AG08395 (cell line): ENCODE measurements around the gene IL17RA.
A peak's percentile ranks its signal among the peaks of the same experiment; 100 is the strongest.
"Not testable (repeated sequence)": the region's sequence is repeated elsewhere in the genome, so short reads cannot be mapped to it uniquely, and the experiment has no call there.

Source experiments
- DNase-seq: peaks from one replicate; pipeline ENCODE4 v3.0.0; 2012; ENCODE audit warnings: mixed read lengths, low spot score

IL17RA gene

DNA sequence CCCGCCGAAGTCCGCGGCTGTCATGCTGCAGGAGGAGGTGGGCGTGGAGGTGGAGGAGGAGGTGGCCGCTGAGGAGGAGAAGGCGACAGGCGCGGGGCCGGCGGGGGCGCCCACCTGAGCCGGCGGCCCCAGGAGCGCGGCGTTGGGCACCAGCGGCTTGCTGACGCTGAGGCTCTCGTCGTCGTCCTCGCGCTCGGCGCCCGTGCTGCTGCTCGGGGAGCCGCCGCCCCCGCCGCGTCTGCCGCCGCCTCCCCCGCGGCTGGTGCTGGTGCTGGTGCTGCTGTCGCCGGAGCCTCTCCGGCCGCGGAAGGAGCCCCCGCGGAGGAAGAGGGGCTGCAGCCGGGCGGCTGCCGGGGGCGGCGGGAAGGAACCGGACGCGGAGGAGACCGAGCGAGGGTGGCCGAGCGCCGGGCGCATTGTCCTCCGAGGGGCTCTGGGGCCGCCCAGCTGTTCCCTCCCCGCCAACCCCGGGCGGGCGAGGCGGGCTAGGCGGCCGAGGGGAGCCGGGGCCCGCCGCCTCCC is 36.0 kb downstream of the IL17RA start:
- no peak for DNase-seq

DNA sequence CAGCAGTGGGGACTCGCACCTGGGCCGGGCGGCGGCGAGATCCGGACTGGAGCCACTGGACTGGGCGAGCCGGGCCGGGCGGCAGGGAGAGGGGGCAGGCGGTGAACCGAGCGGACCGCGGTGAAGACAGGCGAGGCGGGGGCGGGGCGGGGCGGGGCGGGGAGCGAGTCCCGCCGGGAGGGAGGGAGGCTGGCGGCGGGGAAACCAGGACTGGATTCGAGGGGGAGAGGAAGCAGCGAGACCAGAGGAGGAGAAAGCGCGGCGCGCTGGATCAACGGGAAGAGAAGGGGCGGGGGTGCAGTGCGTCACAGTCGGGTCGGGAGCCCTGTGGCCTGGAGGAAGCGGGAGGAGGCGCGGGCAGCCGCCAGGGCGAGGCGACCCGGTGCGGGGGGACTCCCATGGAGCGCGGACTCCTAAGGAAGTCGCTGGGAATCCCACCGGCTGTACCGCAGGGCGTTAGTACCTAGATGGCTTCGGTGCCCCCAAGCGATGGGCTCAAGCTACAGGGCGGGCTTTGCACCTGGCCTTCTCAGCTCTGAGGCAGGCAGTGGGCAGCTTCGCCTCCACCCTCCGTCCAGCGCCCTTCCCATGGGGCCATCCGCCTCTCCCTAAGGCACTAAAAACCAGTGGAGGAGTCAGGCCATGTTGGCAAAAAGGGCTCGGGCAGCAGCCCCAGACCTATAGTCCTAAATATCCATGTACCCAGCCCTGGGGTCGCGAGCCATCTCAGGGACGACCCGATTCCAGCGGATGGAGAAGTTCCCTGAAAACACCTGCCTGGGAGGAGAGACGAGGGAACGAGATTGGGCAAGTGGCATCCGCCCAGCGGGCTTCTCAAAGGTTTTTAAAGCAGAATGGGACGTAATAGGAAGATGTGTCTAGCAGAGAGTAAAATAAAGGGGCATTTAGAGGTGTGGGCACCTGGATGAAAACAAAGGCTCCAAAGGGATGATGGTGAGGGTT is 36.7 kb downstream of the IL17RA start, which contains the start of gene TMEM121B:
Gene TMEM121B, minus strand, starts transcription at position 128 of the 963 bp plus-strand sequence. CDS start 233 bp downstream, outside the sequence.
- DNase-seq = peak; percentile 51

DNA sequence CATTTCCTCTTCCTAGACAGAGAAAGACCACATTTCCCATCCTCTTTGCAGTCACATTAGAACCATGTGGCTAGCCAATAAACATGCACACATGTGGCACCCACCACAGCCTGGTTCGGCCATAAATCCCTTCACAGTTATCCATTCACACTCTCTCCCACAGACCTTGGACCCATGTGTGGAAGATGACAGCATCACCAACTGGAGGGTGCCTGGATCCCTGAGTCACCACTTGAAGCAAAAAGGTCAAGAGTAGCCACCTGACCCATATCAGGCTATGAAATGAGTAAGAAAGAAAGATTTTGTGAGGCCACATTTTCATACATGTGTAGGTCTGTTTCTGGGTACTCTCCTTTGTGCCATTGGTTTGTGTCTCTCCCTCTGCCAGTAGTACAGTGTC is 45.4 kb downstream of the IL17RA start:
- no peak for DNase-seq

- no peak for DNase-seq
These were observed 46.9 kb downstream of the IL17RA start for GRCh38 chr22:17131686-17132085.

DNA sequence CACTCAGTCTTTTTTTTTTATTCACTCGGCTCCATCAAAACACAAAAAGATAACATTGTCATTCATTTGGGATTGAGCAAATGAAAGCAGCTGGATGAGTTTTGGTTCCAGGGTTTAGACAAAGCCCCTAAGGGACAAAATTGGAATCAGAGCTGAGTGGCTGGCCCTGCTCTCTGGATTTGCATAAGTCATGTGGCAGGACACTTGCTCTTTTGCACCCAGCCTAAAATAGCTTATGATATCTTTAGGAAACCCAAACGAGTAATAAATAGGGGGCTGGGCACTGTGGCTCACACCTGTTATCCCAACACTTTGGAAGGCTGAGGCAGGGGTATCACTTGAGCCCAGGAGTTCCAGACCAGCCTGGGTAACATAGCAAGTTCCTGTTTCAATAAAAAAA is 47.3 kb downstream of the IL17RA start:
- DNase-seq = no peak

DNA sequence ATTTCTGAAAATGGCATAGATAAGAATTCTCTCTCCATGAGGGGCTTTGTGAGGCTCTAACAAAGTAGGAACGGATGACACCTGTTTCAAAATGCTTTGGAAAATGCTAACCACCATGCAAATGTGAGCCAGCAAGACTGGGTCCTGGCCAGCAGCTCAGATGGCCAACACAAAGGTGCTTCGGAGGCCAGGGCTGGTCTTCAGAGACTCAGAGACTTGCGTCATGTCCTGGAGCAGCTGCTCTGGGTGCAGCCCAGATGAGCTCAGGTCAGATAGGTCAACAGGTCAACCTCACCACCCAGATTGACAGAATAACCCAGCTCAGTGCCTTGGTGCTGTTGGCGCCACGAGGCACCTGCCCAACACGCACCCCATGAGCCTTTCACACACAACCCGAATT is 48.3 kb downstream of the IL17RA start:
- no peak for DNase-seq

- DNase-seq = no peak
These were observed 50.5 kb downstream of the IL17RA start for GRCh38 chr22:17135153-17135760.

GRCh38 chr22:17137170-17137569 is 52.4 kb downstream of the IL17RA start:
- no peak for DNase-seq

- DNase-seq = no peak
These were observed 53.1 kb downstream of the IL17RA start for GRCh38 chr22:17137861-17138425.

GRCh38 chr22:17138513-17138912 is 53.7 kb downstream of the IL17RA start:
- DNase-seq = no peak

- DNase-seq = no peak
These were observed 55.2 kb downstream of the IL17RA start for GRCh38 chr22:17140022-17140421.

DNA sequence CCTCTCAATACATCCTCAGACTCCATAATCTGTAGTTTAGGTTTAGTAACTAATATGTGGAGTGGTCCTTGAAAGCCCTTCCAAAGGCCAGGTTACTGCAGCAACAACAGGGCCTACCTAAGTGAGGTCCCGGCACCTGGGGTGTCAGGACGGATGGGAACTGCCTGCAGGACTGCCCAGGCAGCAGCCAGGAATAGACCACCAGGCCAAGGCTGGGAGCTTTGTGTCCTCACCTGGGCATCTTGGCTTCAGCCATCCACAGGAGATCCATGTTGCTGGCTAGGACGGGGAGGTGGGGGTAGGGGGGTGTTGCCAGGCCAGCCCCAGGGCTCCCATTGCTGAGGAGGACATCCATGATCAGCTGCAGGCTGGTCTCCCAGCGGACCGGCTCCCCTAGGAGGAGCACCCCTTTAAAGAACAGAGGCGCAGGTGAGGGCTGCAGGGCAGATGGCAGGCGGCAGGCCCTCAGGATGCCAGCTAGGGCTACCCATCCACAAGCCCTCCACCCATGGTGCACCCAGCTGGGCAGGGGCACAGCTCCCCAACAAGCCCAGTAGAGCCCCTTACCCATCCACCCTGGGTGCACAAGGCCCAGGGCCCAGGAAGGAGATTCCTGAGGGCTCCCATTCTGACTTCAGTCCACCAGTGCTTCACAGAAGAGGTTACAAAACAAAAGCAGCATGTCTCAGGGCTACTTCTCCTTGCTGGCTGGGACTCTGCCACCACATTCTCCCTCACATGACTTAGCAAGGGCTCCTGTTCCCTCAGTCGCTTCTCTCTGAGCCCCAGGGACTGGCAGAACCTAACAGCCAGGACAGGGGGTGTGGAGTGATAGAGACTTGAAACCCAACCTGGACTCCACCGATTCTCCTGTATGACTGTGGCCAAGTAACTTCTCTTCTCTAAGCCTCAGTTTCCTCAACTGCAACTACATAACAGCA is 56.3 kb downstream of the IL17RA start:
- DNase-seq = no peak

DNA sequence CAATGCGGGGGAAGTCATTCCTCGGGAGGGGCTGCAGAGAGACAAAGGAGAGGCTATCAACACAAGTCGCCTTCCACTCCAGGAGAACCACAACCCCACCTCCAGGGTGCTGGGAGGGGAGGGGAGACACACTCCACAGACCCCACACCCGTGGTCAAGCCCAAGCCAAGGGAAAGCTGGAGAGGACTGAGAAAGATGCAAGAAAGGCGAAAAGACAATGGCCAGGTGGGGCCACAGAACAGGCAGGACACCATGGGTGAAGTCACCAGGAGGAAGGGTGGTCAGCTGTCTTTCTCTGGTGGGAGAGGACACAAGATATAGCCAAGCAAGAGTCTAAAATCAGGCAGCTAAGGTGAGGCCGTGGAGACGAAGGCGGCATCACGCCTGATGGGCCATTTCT is 58.3 kb downstream of the IL17RA start:
- no peak for DNase-seq

- no peak for DNase-seq
These were observed 59.0 kb downstream of the IL17RA start for GRCh38 chr22:17143826-17144225.

DNA sequence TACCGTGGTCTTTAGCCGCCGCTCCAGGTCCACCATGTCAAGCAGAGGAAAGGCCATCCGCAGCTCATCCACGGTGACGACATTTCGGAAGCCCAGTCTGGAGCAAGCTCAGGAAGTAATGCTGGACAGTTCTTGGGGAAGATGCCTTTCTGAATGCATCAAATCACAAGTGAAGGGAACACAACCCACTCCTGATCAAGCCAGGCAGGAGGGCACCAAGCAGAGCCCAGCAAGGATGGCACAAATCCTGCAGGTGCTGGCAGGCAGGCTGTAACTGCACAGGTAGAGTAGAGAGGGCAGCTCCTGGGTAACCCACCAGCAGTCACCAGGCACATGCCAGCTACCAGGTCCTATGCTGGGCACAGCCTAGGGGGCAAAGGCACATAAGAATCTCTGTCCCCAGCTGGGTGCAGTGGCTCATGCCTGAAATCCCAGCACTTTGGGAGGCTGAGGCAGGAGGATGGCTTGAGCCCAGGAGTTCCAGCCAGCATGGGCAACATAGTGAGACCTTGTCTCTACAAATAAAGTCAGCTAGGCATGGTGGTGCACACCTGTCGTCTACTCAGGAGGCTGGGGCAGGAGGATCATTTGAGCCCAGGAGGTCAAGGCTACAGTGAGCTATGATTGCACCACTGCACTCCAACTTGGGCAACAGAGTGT is 60.4 kb downstream of the IL17RA start:
- DNase-seq = no peak

- not testable (repeated sequence) for DNase-seq
These were observed 62.7 kb downstream of the IL17RA start for GRCh38 chr22:17147458-17147857.

DNA sequence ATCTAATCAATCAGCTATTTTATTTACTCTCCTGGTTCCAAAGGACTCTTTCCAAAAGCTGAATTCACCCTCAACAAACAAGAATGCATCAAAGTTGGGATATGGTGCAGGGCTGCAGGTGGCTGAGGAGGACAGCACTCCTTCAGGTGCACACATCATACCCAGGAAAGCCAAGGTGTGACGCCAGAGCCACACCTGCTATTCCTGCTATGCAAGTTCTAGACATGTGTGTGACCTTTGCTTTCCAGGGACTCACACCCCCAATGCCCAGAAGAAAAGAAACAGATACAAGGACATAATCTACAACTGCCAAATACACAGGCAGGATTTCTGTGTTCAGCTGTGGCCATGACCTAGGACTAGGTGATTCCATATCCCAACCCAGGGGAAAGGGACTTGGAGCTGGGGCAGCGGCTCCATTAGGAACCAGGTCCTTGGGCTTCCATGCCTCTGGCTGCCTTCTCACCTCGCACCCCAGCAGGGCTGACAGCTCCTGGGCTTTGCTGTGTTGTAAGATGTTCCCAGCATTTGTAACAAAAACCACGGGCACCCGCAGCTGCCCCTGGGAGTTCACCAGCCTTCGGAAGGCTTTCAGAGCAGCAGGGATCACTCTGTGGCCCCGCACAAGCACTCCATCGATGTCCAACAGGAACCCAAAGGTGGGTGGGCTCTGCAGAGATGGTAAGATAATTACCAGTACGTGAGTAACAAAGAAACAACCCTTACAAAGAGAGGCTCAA is 64.4 kb downstream of the IL17RA start:
- DNase-seq = no peak

- no peak for DNase-seq
These were observed 67.5 kb downstream of the IL17RA start for GRCh38 chr22:17152340-17152739.

DNA sequence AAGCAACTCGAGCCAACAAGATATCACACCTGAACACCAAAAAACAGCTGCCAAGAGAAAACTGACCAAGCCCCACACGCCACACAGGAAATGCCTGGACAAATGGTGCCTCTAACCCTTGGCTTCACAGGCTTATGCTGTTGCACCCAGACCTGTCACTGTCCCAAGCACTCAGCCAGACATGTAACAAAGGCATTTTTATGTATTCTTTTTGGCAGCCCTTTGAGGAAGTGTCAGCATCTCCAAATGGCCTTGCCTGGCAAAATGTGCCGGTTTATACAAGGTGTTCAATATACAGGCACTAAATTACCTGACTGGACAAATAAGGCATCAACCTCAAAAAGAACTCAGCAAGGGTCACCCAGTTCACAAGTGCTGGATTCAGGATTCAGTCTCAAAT is 68.2 kb downstream of the IL17RA start:
- no peak for DNase-seq

- DNase-seq = no peak
These were observed 71.1 kb downstream of the IL17RA start for GRCh38 chr22:17155941-17156340.
